Stomach (tissue), 9 donors: Measurements from ENCODE around the gene MANF. TPM values are rescaled to one million over a fixed set of nuclear protein-coding genes. Genes with fewer than 3 reads are reported as not detected.

Experiments used
- DNase-seq, 2 donors: peaks; one replicate each; pipeline versions ENCODE4 v3.0.0 to v3.0.0-alpha.2; 2013 to 2019
- H3K27ac ChIP-seq, 5 donors: fragments of 200-600 bp in 4 of 5; sonication (generic) in 4 of 5; one replicate each; pipeline ENCODE4 v1.5.1; 2013 to 2019; ENCODE audit warnings: mild to moderate bottlenecking in 1 of 5, moderate library complexity in 1 of 5
- H3K27me3 ChIP-seq, 3 donors: fragments of 200-600 bp; sonication (generic); one replicate each; pipeline ENCODE4 v1.5.1; 2017 to 2019; ENCODE audit warnings: mixed run types in 1 of 3
- H3K36me3 ChIP-seq, 4 donors: fragments of 200-600 bp; sonication (generic); 1 replicate in 3 of 4; 2 replicates in 1 of 4; pipeline ENCODE4 v1.5.1; 2016 to 2019
- H3K4me1 ChIP-seq, 4 donors: fragments of 200-600 bp; sonication (generic); one replicate each; pipeline ENCODE4 v1.5.1; 2016 to 2019
- H3K4me3 ChIP-seq, 4 donors: fragments of 200-600 bp; sonication (generic) in 3 of 4; one replicate each; pipeline ENCODE4 v1.5.1; 2016 to 2019; ENCODE audit warnings: mild to moderate bottlenecking in 1 of 4
- H3K9me3 ChIP-seq, 4 donors: fragments of 200-600 bp; sonication (generic); one replicate each; pipeline ENCODE4 v1.5.1; 2016 to 2019
- EP300 ChIP-seq: sonication (generic); formaldehyde crosslinking; IDR thresholded peaks from one replicate; pipeline ENCODE4 v1.6.1; 2017; ENCODE audit warnings: antibody characterized with exemption
- POLR2A ChIP-seq, 4 donors: fragments of 450-650 bp; IDR thresholded peaks; one replicate each; pipeline ENCODE4 v1.6.1; 2016; ENCODE audit warnings: antibody characterized with exemption in 4 of 4, control low read depth in 2 of 4, mild to moderate bottlenecking in 1 of 4, moderate library complexity in 1 of 4
- POLR2AphosphoS5 ChIP-seq, 3 donors: sonication (generic); formaldehyde crosslinking; IDR thresholded peaks; one replicate each; pipeline ENCODE4 v1.6.1; 2016; ENCODE audit warnings: antibody characterized with exemption in 3 of 3
- WGBS, 5 donors: extraction: QIAGEN DNeasy Blood & Tissue Kit in 3 of 5; methylation state at CpG; one replicate each; pipeline versions ENCODE4 v1.1.5 to v1.1.7; 2013 to 2018; 5-methylcytosine and 5-hydroxymethylcytosine counted together
- intact Hi-C: fragments of 100-400 bp; cut with DNase I; formaldehyde crosslinking; loops from one replicate; pipeline ENCODE4 v1.15.1; 2023; ENCODE audit warnings: low total_unique reads
- polyA plus RNA-seq, 3 donors: library from polyadenylated mRNA; stranded (reverse); fragments of 200-250 nt; gene quantifications; one replicate each; pipeline ENCODE4 v1.2.3, GENCODE V29; 2013
- total RNA-seq, 5 donors: library from RNA; depleted of rRNA; stranded (reverse); fragments of >200 nt; gene quantifications; one replicate each; pipeline versions ENCODE4 v1.1.0 to v1.2.3, GENCODE V29; 2014 to 2016
- TF ChIP-seq, protein P1 (sequence below), 7 experiments: fragments of 450-650 bp in 4 of 7; fragments of 200-600 bp in 3 of 7; sonication (generic) in 3 of 7; IDR thresholded peaks; one replicate each; pipeline ENCODE4 v1.5.1; 2016 to 2019; ENCODE audit warnings: antibody characterized with exemption in 7 of 7, control low read depth in 2 of 7, mild to moderate bottlenecking in 1 of 7
- donor health status: healthy with polysubstance abuse.
- donor health status: Bipolar disorder and iron deficiency.
- donor health status: healthy.

Gene MANF
- total and polyA plus RNA-seq, 8 donors, result 0.58 to 76.4 (median 31.7) TPM

GRCh38 chr3:51353131-51353530, 32.0 kb upstream of the MANF start:
- DNase-seq, result no peak
- Histone ChIP-seq H3K4me3 (no peak overlapping the region), H3K27me3 (no peaks in the 10 kb centered on the region), H3K9me3 (no peaks in the 10 kb centered on the region), H3K27ac (no peak overlapping the region), H3K4me1 (peaks cover 10 to 31% (median 26%) of the 10 kb centered on the region in 4 donors), H3K36me3 (peaks cover 0 to 9% (median 0%) of the 10 kb centered on the region in 4 donors)
- 87 to 95% (median 92%) methylated on average over 4 of the region's 4 CpGs for WGBS, 5 donors
- no peak for TF ChIP-seq POLR2AphosphoS5 (IDR thresholded peaks at IDR 0.05)
- no peak for TF ChIP-seq POLR2A (IDR thresholded peaks at IDR 0.05)
- TF ChIP-seq EP300, result no peak
- TF ChIP-seq, protein P1, sequence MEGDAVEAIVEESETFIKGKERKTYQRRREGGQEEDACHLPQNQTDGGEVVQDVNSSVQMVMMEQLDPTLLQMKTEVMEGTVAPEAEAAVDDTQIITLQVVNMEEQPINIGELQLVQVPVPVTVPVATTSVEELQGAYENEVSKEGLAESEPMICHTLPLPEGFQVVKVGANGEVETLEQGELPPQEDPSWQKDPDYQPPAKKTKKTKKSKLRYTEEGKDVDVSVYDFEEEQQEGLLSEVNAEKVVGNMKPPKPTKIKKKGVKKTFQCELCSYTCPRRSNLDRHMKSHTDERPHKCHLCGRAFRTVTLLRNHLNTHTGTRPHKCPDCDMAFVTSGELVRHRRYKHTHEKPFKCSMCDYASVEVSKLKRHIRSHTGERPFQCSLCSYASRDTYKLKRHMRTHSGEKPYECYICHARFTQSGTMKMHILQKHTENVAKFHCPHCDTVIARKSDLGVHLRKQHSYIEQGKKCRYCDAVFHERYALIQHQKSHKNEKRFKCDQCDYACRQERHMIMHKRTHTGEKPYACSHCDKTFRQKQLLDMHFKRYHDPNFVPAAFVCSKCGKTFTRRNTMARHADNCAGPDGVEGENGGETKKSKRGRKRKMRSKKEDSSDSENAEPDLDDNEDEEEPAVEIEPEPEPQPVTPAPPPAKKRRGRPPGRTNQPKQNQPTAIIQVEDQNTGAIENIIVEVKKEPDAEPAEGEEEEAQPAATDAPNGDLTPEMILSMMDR (IDR thresholded peaks at IDR 0.05), result no peak
- intact Hi-C loops, result loop anchor here (10.0 kb wide), 1 partner anchor 248 kb away; no protein-coding TSS in a partner anchor

DNA sequence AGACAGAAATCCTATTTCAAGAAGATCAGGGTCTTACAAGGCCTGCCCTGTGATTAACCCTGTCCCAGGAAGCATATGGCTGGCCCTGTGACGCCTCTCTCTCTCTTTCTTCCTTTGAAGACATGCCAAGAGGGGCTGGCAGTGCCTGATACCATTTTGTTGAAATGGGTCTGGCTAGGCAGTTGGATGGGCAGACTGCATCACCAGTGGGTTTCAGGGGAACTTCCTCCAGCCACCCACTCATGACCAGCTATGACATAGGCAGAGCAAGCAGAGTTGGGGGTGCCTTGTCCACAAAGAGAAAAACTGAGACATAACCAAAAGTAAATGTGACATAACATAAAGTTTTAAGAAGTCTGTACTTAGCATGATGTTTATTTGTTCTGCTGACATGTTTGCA, 31.4 kb upstream of the MANF start:
- Histone ChIP-seq H3K27me3 (no peaks in the 10 kb centered on the region), H3K9me3 (no peaks in the 10 kb centered on the region), H3K36me3 (peaks cover 0 to 9% (median 0%) of the 10 kb centered on the region in 4 donors), H3K4me1 (peaks cover 10 to 34% (median 26%) of the 10 kb centered on the region in 4 donors), H3K27ac (no peak overlapping the region), H3K4me3 (no peak overlapping the region)
- TF ChIP-seq POLR2AphosphoS5 (IDR thresholded peaks at IDR 0.05) (no peak), POLR2A (IDR thresholded peaks at IDR 0.05) (no peak), EP300 (no peak)
- TF ChIP-seq, protein P1 (IDR thresholded peaks at IDR 0.05), result no peak
- intact Hi-C loops, result loop anchor here (10.0 kb wide), 1 partner anchor 249 kb away; no protein-coding TSS in a partner anchor
- DNase-seq, result no peak
- 50 to 89% (median 83%) methylated on average over 1 of the region's 1 CpG for WGBS, 5 donors

GRCh38 chr3:51354172-51354571, 30.9 kb upstream of the MANF start:
- intact Hi-C loops, result loop anchor here (10.0 kb wide), 1 partner anchor 249 kb away; no protein-coding TSS in a partner anchor
- TF ChIP-seq POLR2AphosphoS5 (IDR thresholded peaks at IDR 0.05) (no peak), EP300 (no peak), POLR2A (IDR thresholded peaks at IDR 0.05) (no peak)
- TF ChIP-seq, protein P1 (IDR thresholded peaks at IDR 0.05), result no peak
- Histone ChIP-seq H3K4me3 (no peak overlapping the region), H3K9me3 (no peaks in the 10 kb centered on the region), H3K4me1 (peaks cover 10 to 34% (median 26%) of the 10 kb centered on the region in 4 donors), H3K27ac (no peak overlapping the region), H3K27me3 (no peaks in the 10 kb centered on the region), H3K36me3 (peaks cover 0 to 9% (median 0%) of the 10 kb centered on the region in 4 donors)
- no peak for DNase-seq
- WGBS, 5 donors, result 82 to 100% (median 94%) methylated on average over 2 of the region's 2 CpGs

DNA sequence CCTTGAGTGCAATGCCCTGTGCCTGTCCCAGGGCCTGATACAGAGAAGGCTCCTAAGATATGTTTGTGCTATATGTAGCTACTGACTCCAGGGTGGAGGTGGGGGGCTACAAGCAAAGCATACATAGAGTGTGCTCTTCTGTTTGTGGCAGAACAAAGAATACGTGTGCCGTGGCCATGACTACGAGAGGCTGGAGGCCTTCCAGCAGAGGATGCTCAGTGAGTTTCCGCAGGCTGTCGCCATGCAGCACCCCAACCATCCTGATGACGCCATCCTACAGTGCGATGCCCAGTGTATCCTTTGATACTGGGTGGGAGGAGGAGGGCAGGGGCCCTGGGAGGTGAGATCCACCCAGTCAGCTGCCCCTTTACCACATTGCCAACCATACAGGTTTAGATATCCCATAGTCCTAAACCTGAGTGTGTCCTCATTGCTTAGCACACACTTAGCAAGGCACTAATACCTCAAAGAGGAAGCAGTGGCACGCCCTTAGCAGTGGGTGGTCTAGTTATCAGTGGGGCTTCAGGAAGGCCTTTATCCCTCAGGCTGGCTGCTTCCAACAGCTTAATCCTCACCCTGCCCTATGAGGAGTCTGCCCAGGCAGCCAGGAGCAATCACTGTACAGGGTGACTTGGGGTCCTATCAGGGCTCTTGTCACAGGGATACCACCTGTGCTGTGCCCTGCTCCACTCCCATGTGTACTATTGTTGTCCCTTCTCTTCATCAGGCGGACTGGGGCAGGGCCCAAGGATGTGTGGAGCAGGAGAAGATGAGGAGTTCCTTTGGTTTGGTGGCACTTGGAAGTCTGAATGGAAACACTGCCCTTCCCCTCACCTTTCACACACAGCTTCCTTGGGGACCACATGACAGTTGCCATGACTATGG, 30.1 kb upstream of the MANF start:
- H3K36me3 ChIP-seq, result peaks cover 0 to 9% (median 0%) of the 10 kb centered on the region in 4 donors
- no peak overlapping the region for H3K4me3 ChIP-seq
- peaks cover 10 to 34% (median 26%) of the 10 kb centered on the region in 4 donors for H3K4me1 ChIP-seq
- TF ChIP-seq, protein P1 (IDR thresholded peaks at IDR 0.05), result no peak
- TF ChIP-seq POLR2A (IDR thresholded peaks at IDR 0.05) (no peak), EP300 (no peak), POLR2AphosphoS5 (IDR thresholded peaks at IDR 0.05) (no peak)
- H3K27ac ChIP-seq, result peak overlapping the region in 4 of 5 donors; percentile 67 to 72 (median 72)
- intact Hi-C loops, result loop anchor here (10.0 kb wide), 1 partner anchor 250 kb away; no protein-coding TSS in a partner anchor
- no peaks in the 10 kb centered on the region for H3K9me3 ChIP-seq
- 82 to 93% (median 91%) methylated on average over 9 of the region's 9 CpGs for WGBS, 5 donors
- peak in 1 of 2 donors; percentile 66 for DNase-seq
- no peaks in the 10 kb centered on the region for H3K27me3 ChIP-seq
